IPS-20b (cell line): ENCODE results near the gene NSUN3.
"Not testable (repeated sequence)": the region's sequence is repeated elsewhere in the genome, so short reads cannot be mapped to it uniquely, and the experiment has no call there.

ENCODE experiments used
- H3K27ac ChIP-seq: one replicate; pipeline ENCODE4 v1.5.1; 2013; ENCODE audit warnings: low read length
- H3K27me3 ChIP-seq: 2 replicates; pipeline ENCODE4 v1.6.1; 2013; ENCODE audit warnings: mild to moderate bottlenecking, low read length, inconsistent platforms; ENCODE audit not compliant: insufficient read depth
- H3K36me3 ChIP-seq: 2 replicates; pipeline ENCODE4 v1.6.1; 2013; ENCODE audit warnings: low read depth, mild to moderate bottlenecking, inconsistent platforms, low read length, moderate library complexity; ENCODE audit not compliant: insufficient read depth
- H3K4me1 ChIP-seq: 2 replicates; pipeline ENCODE4 v1.6.1; 2013; ENCODE audit warnings: mild to moderate bottlenecking, control low read depth, inconsistent platforms, low read length, moderate library complexity; ENCODE audit not compliant: insufficient read depth
- H3K4me3 ChIP-seq: 2 replicates; pipeline ENCODE4 v1.5.1; 2013; ENCODE audit warnings: mild to moderate bottlenecking, low read length, inconsistent platforms
- H3K9ac ChIP-seq: 2 replicates; pipeline ENCODE4 v1.6.1; 2013; ENCODE audit warnings: low read depth, mild to moderate bottlenecking, inconsistent platforms, low read length, moderate library complexity
- H3K9me3 ChIP-seq: 2 replicates; pipeline ENCODE4 v1.6.1; 2013; ENCODE audit warnings: mild to moderate bottlenecking, low read depth, low read length, inconsistent platforms; ENCODE audit not compliant: insufficient read depth

The NSUN3 gene

DNA sequence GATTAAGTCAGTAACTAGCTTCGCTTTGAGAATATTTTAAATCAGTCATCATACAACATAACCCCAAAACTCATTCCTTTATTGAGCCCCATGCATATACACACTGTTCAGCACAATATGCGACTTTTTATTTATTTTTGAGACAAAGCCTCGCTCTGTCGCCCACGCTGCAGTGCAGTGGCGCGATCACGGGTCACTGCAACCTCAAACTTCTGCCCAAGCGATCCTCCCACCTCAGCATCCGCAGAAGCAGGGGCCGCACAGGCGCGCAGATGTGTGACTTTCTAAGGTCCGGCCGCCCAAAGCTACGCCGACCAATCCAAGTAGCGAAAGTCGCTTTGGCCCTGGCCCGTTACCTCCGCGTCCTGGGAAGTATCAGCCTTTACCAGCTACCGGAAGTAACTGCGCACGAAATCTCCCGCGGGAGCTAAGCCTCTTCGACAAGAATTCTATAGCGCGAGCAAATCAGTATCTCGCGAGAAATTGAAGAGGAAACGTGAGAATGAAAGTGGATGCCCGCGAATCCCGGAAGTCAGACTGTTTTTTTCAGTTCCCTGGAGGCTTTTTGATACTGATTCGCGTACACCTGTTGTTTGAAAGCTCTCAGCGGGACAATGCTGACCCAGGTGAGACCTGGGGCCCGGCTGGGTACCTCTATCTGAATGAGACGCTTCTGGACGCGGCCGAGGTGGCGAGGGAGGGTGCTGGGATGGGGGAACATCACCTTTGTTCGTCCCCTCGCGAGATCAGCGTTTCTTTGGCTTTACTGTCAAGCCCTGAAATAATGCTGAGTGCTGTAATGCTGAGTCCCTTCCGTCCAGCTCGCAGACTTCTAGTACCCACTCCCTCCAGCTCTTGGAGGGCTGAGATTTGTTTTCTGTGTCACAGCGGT is at the start of gene NSUN3, which contains the start of gene DHFR2:
TSS of gene NSUN3 (plus strand) at position 549 of the 892 bp plus-strand sequence. CDS start at position 615, 66 bp downstream.
TSS of gene DHFR2 (minus strand) at position 404 of the 892 bp plus-strand sequence. CDS start 1,405 bp downstream, outside the sequence.
- Histone ChIP-seq H3K9ac (peak within 1 kb of the TSS; percentile 97), H3K9me3 (no peaks in the 10 kb centered on the region), H3K27me3 (no peaks in the 10 kb centered on the region), H3K36me3 (peaks cover 8% of the 10 kb centered on the region; the same call in 1 of the 2 replicates), H3K4me1 (no peaks in the 10 kb centered on the region; the same call in 1 of the 2 replicates), H3K27ac (peak within 1 kb of the TSS; percentile 84), H3K4me3 (peak within 1 kb of the TSS; percentile 95)

DNA sequence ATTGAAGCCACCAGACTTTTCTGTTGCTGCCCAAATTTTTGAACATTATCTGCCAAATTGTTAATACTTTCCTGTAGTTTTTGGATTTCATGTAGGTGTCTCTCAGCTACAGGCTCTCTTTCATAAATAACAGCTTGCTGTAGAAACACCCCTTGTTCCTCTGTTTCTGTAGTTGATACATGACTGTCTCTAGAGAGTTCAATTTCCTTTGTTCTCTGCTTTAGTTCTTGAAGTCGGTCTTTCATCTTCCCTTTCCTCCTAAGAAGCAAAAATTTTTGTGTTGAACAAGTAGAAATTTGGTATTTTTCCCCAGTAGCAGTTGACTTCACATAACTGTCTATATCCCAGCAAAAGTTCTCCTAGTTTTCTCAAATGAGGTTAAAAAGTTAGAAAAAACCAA is 47.8 kb upstream of the NSUN3 start:
- Histone ChIP-seq H3K4me3 (no peak overlapping the region), H3K36me3 (no peaks in the 10 kb centered on the region), H3K4me1 (no peaks in the 10 kb centered on the region)

DNA sequence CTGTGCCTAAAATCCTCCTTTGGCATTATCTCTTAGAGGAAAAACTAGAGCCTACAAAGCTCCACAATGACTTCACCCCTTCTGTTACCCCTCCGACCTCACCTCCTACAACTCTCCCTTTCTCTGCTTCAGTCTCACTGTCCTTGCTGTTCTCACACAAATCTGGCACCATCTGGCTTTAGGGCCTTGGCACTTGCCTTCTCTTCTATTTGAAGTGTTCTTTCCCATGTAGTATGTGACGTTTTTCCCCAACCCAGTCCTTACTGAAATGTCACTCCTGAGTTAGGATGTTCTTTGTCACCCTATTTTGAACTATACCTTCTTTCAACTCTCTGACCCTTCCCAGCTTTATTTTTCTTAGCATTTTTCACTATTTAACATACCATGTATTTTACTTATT is 43.2 kb upstream of the NSUN3 start:
- H3K9ac ChIP-seq: no peak overlapping the region

More for the DNA sequence above, 47.8 kb upstream of the NSUN3 start:
- no peaks in the 10 kb centered on the region for H3K9me3 ChIP-seq
- no peak overlapping the region for H3K9ac ChIP-seq
- no peak overlapping the region for H3K27ac ChIP-seq
- no peaks in the 10 kb centered on the region for H3K27me3 ChIP-seq

DNA sequence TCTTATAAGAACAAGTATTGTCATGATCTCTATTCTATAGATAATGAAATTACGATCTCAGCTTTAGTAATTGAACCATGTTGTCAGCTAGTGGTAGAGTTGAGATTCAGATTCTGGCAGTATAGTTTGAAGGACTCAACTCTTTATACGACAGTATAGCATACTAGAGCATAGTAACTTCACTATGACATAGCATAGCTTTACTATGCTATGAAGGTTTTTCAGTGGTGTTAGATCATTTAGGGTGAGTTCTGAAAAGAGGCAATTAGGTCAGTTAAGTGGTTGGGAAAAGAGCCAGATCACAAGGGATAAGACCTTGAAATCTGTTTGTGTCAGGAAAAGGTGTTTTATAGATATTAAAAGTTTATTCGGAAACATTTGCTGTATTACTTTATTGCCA is 42.6 kb upstream of the NSUN3 start:
- Histone ChIP-seq H3K36me3 (no peaks in the 10 kb centered on the region), H3K4me3 (no peak overlapping the region), H3K4me1 (no peaks in the 10 kb centered on the region), H3K27ac (no peak overlapping the region), H3K27me3 (no peaks in the 10 kb centered on the region), H3K9ac (no peak overlapping the region), H3K9me3 (no peaks in the 10 kb centered on the region)

More for the DNA sequence above, 43.2 kb upstream of the NSUN3 start:
- no peaks in the 10 kb centered on the region for H3K4me1 ChIP-seq
- no peaks in the 10 kb centered on the region for H3K9me3 ChIP-seq
- no peaks in the 10 kb centered on the region for H3K27me3 ChIP-seq
- no peaks in the 10 kb centered on the region for H3K36me3 ChIP-seq
- no peak overlapping the region for H3K27ac ChIP-seq
- H3K4me3 ChIP-seq: no peak overlapping the region

DNA sequence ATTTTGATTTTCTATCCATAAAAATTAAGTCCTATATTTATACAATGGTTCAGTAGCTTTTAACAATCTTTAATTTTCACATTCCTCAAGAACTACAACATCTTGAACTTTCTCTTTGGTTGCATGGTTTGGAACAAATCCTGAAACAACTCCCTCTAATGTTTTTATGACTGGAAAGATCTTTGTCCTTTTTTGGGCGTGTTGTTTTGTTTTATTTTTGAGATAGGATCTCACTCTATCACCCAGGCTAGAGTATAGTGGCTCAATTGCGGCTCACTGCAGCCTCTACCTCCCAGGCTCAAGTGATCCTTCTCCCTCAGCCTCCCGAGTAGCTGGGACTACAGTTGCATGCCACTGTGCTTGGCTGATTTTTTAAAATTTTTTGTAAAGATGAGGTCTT is 38.5 kb upstream of the NSUN3 start:
- peaks cover 3% of the 10 kb centered on the region; the same call in 1 of the 2 replicates for H3K4me1 ChIP-seq
- H3K27me3 ChIP-seq: no peaks in the 10 kb centered on the region
- no peaks in the 10 kb centered on the region for H3K9me3 ChIP-seq
- H3K4me3 ChIP-seq: no peak overlapping the region
- H3K9ac ChIP-seq: no peak overlapping the region
- H3K27ac ChIP-seq: no peak overlapping the region
- no peaks in the 10 kb centered on the region for H3K36me3 ChIP-seq

DNA sequence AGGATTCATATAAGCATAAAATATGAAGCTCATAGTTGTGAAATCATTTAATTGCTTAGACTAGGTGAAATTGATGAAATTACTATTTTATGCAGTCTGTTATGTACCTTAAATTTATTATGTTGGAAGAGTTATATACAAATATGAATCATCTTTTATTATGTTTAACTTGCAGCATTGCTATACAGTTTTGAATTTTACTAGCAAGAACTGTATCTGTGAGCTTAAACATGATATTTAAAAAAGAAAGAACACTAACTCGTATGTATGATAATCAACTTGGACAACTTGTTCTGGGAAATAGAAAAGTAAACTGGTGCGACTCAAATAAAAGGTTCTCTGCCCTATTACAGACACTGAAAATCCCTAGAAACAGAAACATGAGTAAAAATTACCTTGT is 36.2 kb upstream of the NSUN3 start:
- Histone ChIP-seq H3K4me3 (no peak overlapping the region), H3K36me3 (no peaks in the 10 kb centered on the region), H3K27me3 (no peaks in the 10 kb centered on the region), H3K9me3 (no peaks in the 10 kb centered on the region), H3K27ac (no peak overlapping the region), H3K4me1 (peaks cover 3% of the 10 kb centered on the region; the same call in 1 of the 2 replicates), H3K9ac (no peak overlapping the region)

DNA sequence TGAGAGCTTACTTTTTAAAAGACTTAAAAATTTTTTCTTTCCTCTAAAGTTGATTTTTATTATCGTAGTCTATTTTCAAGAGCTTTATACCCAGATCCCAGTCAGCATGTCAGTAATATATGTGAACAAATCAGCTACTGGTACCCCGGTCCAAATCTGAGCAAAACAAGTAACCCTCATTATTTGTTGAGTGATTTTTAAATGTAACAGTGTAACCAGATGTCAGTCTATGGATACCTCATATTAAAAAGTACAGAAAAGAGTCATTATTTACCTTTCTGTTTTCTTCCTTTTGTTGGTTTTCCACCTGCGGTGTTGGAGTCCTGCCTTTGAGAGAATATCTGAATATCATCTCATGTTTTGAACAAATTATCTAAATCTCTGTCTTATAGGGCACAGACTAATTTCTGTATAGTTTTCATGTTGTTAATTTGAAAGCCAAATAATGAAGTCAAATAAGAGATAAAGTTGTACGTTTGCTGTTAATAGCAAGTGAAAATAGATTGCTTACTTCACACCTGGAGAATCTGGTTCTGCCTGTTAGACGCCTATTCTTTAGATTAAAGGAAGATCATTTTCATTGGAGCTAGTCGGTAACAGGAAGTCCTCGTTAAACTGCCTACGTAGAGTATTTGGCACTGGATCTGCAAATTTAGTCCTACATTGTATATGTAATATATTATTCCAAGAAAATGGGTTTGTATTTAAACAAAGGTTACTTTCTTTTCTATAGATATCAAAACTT is 34.6 kb upstream of the NSUN3 start, which contains the start of gene STX19:
TSS of gene STX19 (minus strand) at position 505 of the 745 bp plus-strand sequence. CDS start 13,328 bp downstream, outside the sequence.
- Histone ChIP-seq H3K9me3 (no peaks in the 10 kb centered on the region), H3K27me3 (no peaks in the 10 kb centered on the region), H3K4me3 (no peak within 1 kb of the TSS), H3K27ac (no peak within 1 kb of the TSS), H3K9ac (no peak within 1 kb of the TSS), H3K36me3 (no peaks in the 10 kb centered on the region), H3K4me1 (peaks cover 3% of the 10 kb centered on the region; the same call in 1 of the 2 replicates)

DNA sequence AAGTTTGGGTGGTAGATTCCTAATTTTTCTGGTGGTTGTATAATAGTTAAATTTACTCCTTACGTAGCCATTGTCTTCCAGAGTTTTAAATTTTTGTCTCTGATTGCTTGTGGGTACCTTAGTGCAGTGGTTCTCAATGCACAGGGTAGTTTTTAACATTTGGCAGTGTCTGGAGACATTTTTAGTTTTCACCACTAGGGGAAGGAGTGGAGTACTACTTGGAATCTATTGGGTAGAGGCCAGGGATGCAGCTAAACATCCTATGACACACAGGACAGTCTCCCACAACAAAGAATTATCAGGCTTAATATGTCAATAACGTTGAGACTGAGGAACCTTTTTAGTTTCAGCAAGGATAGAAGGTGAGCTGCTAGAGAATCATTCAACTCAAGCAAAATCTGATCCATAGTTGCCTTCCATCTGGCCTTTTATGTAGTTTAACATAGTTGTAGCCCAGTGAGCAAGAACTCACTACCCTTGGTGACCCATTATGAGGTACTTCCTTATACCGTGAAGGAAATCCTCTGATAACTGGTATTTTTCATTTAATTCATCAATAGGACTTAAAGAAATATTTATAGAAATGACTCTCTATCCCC is 25.9 kb upstream of the NSUN3 start:
- H3K4me1 ChIP-seq: no peaks in the 10 kb centered on the region
- no peaks in the 10 kb centered on the region; the same call in 1 of the 2 replicates for H3K9me3 ChIP-seq
- no peak overlapping the region for H3K9ac ChIP-seq
- no peaks in the 10 kb centered on the region for H3K27me3 ChIP-seq
- H3K36me3 ChIP-seq: peaks cover 18% of the 10 kb centered on the region; the same call in 1 of the 2 replicates
- no peak overlapping the region for H3K4me3 ChIP-seq
- no peak overlapping the region for H3K27ac ChIP-seq

DNA sequence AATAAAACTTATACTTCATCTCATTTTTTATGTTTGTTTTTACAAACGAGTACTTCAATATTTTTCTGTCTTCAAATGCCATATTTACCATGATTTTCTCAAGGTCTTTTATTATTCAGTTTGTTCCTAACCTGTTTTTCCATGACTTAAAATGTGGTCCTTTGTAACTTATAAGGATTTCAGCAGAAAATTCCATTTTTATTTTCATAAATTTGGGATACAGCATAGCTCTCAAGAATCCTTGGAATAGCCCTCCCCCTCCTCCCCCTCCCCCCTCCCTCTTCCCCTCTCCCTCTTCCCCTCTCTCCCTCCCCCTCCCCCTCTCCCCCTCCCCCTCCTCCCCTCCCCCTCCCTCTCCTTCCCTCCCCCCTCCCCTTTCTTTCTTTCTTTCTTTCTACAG is 19.6 kb upstream of the NSUN3 start:
- no peaks in the 10 kb centered on the region for H3K27me3 ChIP-seq
- no peak overlapping the region for H3K9ac ChIP-seq

DNA sequence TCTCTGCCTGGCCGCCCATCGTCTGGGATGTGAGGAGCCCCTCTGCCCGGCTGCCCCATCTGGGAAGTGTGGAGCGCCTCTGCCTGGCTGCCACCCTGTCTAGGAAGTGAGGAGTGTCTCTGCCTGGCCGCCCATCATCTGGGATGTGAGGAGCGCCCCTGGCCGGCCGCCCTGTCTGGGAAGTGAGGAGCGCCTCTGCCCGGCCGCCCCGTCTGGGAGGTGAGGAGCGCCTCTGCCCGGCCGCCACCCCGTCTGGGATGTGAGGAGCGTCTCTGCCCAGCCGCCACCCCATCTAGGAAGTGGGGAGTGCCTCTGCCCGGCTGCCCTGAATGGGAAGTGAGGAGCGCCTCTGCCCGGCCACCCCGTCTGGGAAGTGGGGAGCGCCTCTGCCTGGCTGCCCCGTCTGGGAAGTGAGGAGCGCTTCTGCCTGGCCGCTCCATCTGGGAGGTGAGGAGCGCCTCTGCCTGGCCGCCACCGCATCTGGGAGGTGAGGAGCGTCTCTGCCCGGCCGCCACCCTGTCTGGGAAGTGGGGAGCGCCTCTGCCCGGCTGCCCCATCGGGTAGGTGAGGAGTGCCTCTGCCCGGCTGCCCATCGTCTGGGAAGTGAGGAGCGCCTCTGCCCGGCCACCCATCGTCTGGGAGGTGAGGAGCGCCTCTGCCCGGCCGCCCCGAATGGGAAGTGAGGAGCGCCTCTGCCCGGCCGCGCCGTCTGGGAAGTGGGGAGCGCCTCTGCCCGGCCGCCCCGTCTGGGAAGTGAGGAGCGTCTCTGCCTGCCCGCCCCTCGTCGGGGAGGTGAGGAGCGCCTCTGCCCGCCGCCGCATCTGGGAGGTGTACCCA is 18.5 kb upstream of the NSUN3 start:
- H3K27me3 ChIP-seq, H3K9me3 ChIP-seq, H3K4me3 ChIP-seq, H3K27ac ChIP-seq, H3K4me1 ChIP-seq, H3K9ac ChIP-seq: not testable (repeated sequence)
- peaks cover 20% of the 10 kb centered on the region for H3K36me3 ChIP-seq

More for the DNA sequence above, 19.6 kb upstream of the NSUN3 start:
- Histone ChIP-seq H3K9me3 (peaks cover 5% of the 10 kb centered on the region; the same call in 1 of the 2 replicates), H3K4me1 (no peaks in the 10 kb centered on the region), H3K36me3 (peaks cover 21% of the 10 kb centered on the region), H3K4me3 (no peak overlapping the region), H3K27ac (no peak overlapping the region)
